Upper lobe of left lung (tissue), 6 donors: ENCODE measurements around the gene CDK5RAP2. TPM values are rescaled to one million over a fixed set of nuclear protein-coding genes. Genes with fewer than 3 reads are reported as not detected.
A peak's percentile ranks its signal among the peaks of the same experiment; 100 is the strongest.

Source experiments
- ATAC-seq, 2 donors: fragments of 200-7000 bp; cut with Tn5 transposase; one replicate each; pipeline ENCODE4 v1.9.1; 2022; ENCODE audit warnings: mild to moderate bottlenecking in 2 of 2, moderate library complexity in 2 of 2; ENCODE audit not compliant: low FRiP score in 2 of 2
- DNase-seq, 2 donors: peaks; one replicate each; pipeline ENCODE4 v3.0.0-alpha.2; 2019 to 2020
- H3K27ac ChIP-seq, 4 donors: fragments of 200-600 bp; sonication (generic); one replicate each; pipeline ENCODE4 v1.5.1; 2016 to 2019
- H3K27me3 ChIP-seq, 4 donors: fragments of 200-600 bp; sonication (generic); one replicate each; pipeline ENCODE4 v1.5.1; 2017 to 2019
- H3K36me3 ChIP-seq, 4 donors: fragments of 200-600 bp; sonication (generic); one replicate each; pipeline ENCODE4 v1.5.1; 2016 to 2019
- H3K4me1 ChIP-seq, 4 donors: fragments of 200-600 bp; sonication (generic); one replicate each; pipeline ENCODE4 v1.5.1; 2018 to 2019
- H3K4me3 ChIP-seq, 4 donors: fragments of 200-600 bp; sonication (generic); one replicate each; pipeline ENCODE4 v1.5.1; 2017 to 2019; ENCODE audit warnings: mild to moderate bottlenecking in 2 of 4, moderate library complexity in 1 of 4
- H3K9me3 ChIP-seq, 4 donors: fragments of 200-600 bp; sonication (generic); one replicate each; pipeline ENCODE4 v1.5.1; 2018 to 2019
- CTCF ChIP-seq, 6 experiments: fragments of 450-650 bp in 4 of 6; fragments of 200-600 bp in 2 of 6; sonication (generic) in 2 of 6; IDR thresholded peaks; one replicate each; pipeline ENCODE4 v1.5.1; 2016 to 2019; ENCODE audit warnings: antibody characterized with exemption in 6 of 6
- EP300 ChIP-seq, 4 donors: sonication (generic); formaldehyde crosslinking; IDR thresholded peaks; one replicate each; pipeline ENCODE4 v1.5.1; 2017; ENCODE audit warnings: antibody characterized with exemption in 4 of 4, control low read depth in 2 of 4
- POLR2A ChIP-seq, 4 donors: fragments of 450-650 bp; IDR thresholded peaks; one replicate each; pipeline ENCODE4 v1.5.1; 2016 to 2017; ENCODE audit warnings: antibody characterized with exemption in 4 of 4, mild to moderate bottlenecking in 2 of 4
- POLR2AphosphoS5 ChIP-seq, 2 donors: sonication (generic); formaldehyde crosslinking; IDR thresholded peaks; one replicate each; pipeline ENCODE4 v1.5.1; 2017; ENCODE audit warnings: antibody characterized with exemption in 2 of 2
- WGBS, 2 donors: methylation state at CpG; one replicate each; pipeline ENCODE4 v1.1.5; 2017 to 2018; 5-methylcytosine and 5-hydroxymethylcytosine counted together
- total RNA-seq, 6 donors: library from RNA; depleted of rRNA in 4 of 6; stranded (reverse); fragments of >200 nt in 4 of 6; gene quantifications; one replicate each; pipeline versions ENCODE4 v1.1.0 to v1.2.1, GENCODE V29; 2016 to 2021
- donor health status: DM: no; HTN: no; CAD: no; lungs with moderate emphysema.
- donor health status: DM: no; HTN: yes; CAD: no; lungs with severe emphysema.

CDK5RAP2 gene
- total RNA-seq, 6 donors from 2014 or later: 41.7 to 137 (median 51.6) TPM

DNA sequence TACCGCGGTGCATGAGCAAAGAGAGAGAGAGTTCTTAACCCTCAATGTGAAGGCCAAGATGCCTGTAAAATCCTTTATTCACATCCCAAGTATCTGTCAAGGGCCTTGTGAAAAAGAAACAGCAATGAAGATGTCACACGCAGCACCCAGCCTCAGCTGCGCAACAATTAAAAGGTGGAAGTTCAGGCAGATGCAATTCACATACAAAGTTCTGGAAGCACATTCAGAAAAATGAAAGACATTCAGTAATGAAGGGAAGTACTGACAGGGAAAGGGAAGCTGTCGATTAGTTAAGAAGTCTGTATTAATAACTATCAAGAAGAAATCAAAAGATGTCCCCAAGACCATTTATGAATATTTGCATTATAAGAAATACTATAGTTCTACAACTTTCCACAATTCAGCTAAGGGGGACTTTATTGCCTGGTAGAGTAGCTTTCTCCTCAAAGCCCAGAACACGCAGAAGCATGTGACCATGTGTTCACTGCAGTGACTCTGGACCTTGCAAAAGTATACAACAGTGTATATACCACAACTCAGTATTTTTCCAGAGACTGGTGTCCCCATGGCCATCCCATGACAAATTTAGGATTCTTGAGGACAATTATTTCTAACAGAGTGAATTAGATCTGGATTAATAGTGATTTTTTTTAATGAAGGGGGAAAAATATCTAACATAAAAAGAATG, 137.5 kb downstream of the CDK5RAP2 start:
- H3K4me3 ChIP-seq: no peak overlapping the region
- DNase-seq (no peak), ATAC-seq (peak in 1 of 2 donors; percentile 11)
- H3K27me3 ChIP-seq: no peaks in the 10 kb centered on the region
- H3K4me1 ChIP-seq: peaks cover 9 to 33% (median 22%) of the 10 kb centered on the region in 4 donors
- TF ChIP-seq POLR2A (IDR thresholded peaks at IDR 0.05) (no peak), POLR2AphosphoS5 (IDR thresholded peaks at IDR 0.05) (no peak), CTCF (IDR thresholded peaks at IDR 0.05) (no peak), EP300 (IDR thresholded peaks at IDR 0.05) (no peak)
- H3K36me3 ChIP-seq: peaks cover 0 to 44% (median 10%) of the 10 kb centered on the region in 4 donors
- H3K27ac ChIP-seq: peak overlapping the region in 2 of 4 donors; percentile 49 to 53
- 78 to 93% methylated on average over 6 of the region's 6 CpGs for WGBS, 2 donors
- H3K9me3 ChIP-seq: no peaks in the 10 kb centered on the region

DNA sequence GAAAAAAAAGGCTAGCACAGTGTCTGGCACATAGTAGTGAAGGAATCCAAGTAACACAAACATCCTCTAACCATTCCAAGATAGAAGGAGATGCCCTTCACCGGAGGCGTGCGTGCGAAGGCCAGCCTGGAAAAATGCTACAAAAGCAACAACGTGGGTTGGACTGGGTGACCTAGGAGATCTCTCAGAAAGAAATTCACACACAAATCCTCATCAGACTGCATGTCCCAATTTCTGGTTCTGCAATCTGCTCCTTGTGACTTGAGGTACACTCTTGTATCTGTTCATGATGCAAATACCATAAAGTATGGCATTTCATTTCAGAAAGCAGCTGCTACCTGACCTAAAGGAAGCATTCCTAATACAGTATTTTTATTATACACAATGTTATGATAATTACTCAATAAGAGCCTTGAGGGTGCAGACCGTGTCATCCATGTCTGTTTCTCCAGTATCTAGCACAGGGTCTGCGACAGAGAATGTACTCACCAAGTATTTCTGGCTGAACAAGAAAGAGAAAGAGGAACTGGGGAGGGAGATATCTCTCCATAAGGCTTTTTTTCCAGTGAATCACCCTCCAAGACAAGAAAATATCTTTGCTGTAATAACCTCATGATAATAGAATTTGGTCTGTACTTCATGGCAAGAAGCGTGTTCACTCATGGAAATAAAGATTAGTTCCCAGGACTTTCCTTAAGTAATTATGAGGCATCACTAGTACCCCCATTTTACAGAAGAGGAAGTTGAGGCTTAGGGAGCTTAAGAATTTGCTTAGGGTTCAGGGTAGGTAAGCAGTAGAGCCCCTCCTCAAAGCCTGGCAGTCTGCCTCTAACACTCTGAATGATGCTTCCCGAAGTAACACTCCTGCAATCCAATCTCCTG, 138.3 kb downstream of the CDK5RAP2 start:
- 87% methylated on average over 9 of the region's 9 CpGs for WGBS, 2 donors
- Histone ChIP-seq H3K4me3 (no peak overlapping the region), H3K27ac (peak overlapping the region in 2 of 4 donors; percentile 49 to 53), H3K36me3 (peaks cover 0 to 39% (median 7%) of the 10 kb centered on the region in 4 donors), H3K27me3 (no peaks in the 10 kb centered on the region), H3K9me3 (no peaks in the 10 kb centered on the region), H3K4me1 (peaks cover 12 to 36% (median 25%) of the 10 kb centered on the region in 4 donors)
- DNase-seq: no peak
- peak in 1 of 2 donors; percentile 84 for ATAC-seq
- TF ChIP-seq POLR2AphosphoS5 (IDR thresholded peaks at IDR 0.05) (no peak), POLR2A (IDR thresholded peaks at IDR 0.05) (no peak)

GRCh38 chr9:120440791-120441190, 139.2 kb downstream of the CDK5RAP2 start:
- H3K9me3 ChIP-seq: no peaks in the 10 kb centered on the region
- WGBS, 2 donors: 68 to 90% methylated on average over 1 of the region's 1 CpG
- DNase-seq (no peak), ATAC-seq (no peak)
- peak overlapping the region in 2 of 4 donors; percentile 26 to 32 for H3K27ac ChIP-seq
- H3K4me3 ChIP-seq: no peak overlapping the region
- H3K27me3 ChIP-seq: no peaks in the 10 kb centered on the region
- peaks cover 0 to 39% (median 7%) of the 10 kb centered on the region in 4 donors for H3K36me3 ChIP-seq
- TF ChIP-seq EP300 (IDR thresholded peaks at IDR 0.05) (peak in 1 of 4 donors; percentile 7), POLR2AphosphoS5 (IDR thresholded peaks at IDR 0.05) (no peak), CTCF (IDR thresholded peaks at IDR 0.05) (no peak), POLR2A (IDR thresholded peaks at IDR 0.05) (no peak)
- peaks cover 7 to 29% (median 19%) of the 10 kb centered on the region in 4 donors for H3K4me1 ChIP-seq

DNA sequence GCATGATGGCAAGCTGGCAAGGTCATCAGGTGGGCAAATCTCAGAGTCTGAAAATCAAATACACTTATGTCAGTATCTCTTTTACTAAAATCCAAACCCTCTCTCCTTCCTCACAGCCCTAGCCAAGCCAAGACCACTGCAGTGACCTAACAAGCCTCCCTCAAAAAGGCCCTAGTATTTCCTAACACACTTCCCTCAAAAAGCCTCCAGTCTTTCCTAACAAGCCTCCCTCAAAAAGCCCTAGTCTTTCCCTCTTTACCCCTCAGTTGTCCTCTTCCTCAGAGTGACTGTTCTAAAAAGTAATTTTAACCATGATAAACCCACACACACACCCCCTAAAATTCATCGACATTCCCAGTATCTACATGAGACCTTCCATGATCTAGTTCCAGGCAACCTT, 140.0 kb downstream of the CDK5RAP2 start:
- H3K4me1 ChIP-seq: peaks cover 11 to 33% (median 23%) of the 10 kb centered on the region in 4 donors
- H3K27ac ChIP-seq: peak overlapping the region in 2 of 4 donors; percentile 26 to 32
- no peak for TF ChIP-seq EP300 (IDR thresholded peaks at IDR 0.05)
- TF ChIP-seq CTCF (IDR thresholded peaks at IDR 0.05): no peak
- no peak for TF ChIP-seq POLR2A (IDR thresholded peaks at IDR 0.05)
- no peak for TF ChIP-seq POLR2AphosphoS5 (IDR thresholded peaks at IDR 0.05)
- no peaks in the 10 kb centered on the region for H3K9me3 ChIP-seq
- DNase-seq (no peak), ATAC-seq (no peak)
- no peaks in the 10 kb centered on the region for H3K27me3 ChIP-seq
- H3K4me3 ChIP-seq: no peak overlapping the region
- H3K36me3 ChIP-seq: peaks cover 0 to 39% (median 7%) of the 10 kb centered on the region in 4 donors
- 86 to 100% methylated on average over 1 of the region's 1 CpG for WGBS, 2 donors
